Measurements from ENCODE around the gene YES1.
"Not testable (repeated sequence)": the region's sequence is repeated elsewhere in the genome, so short reads cannot be mapped to it uniquely, and the experiment has no call there.

Gene YES1

DNA sequence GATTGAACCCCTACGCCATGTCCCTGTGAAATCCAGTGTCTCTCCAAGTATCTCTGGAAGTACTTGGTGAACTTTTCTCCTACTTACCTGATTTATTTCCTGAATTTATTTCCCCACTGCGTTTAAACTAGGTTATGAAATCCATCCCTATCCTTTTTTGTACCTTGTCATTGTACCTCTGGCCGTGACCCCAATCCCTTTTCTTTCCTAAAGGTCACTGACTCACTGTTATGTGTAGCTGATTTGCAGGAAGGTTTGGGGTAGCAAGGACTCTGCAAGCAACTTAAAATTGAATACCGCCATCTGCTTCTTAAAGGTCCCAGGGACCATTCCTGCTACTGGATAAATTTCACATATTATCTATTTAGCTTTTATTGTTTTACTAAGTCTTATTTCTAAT is 95.0 kb downstream of the YES1 start:
- no peak for DNase-seq

DNA sequence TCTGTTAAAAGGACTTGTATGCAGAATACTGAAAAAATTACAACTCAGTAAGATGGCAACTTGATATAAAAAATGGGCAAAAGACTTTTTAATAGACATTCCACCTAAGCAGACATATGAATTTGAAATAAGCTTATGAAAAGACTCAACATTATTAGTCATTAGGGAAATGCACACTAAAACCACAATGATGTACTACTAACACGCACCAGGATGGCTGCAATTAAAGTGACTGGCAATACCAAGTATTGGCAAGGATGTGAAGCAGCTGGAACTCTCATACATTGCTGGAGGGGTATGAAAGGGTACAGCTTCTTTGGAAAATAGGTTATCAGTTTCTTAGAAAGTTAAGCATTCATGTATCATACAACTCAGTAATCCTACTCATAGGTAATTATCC is 96.4 kb downstream of the YES1 start:
- DNase-seq: no peak

GRCh38 chr18:713135-713490 is 98.9 kb downstream of the YES1 start:
- no peak for DNase-seq

DNA sequence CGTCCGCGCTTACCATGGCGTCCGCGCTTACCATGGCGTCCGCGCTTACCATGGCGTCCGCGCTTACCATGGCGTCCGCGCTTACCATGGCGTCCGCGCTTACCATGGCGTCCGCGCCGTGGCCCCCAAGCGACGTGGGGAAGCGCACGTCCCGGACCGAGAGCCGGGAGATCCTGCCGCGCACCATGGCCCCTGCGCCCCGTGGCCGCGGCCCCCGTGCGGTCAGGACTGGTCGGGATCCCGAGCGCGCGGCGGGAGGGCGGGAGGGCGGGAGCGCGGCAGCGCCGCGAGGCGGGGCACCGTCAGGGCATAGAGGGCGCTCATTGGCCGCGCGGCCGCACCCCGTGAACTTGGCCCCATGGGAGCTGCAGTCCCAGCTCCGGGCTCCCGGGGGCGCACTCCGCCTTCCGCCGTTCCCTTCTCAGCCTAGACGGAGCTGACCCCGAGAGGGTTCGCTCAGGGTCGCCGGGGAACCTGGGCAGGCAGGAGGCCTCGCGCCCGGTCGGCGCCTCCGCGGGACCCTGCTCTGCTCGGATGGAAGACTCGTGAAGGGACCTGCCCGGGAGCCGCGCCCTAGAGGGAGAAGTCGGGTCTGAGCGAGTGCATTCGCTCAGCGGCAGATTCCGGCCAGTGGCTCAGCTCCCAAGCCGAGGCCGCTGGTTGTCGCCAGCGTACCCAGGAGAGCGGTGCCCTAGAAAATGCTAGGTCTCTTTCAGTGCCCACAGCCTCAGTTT is 99.5 kb downstream of the YES1 start, which contains the start of gene ENOSF1:
TSS of gene ENOSF1 (minus strand) at position 230 of the 734 bp plus-strand sequence. CDS start at position 187, 43 bp downstream.
- DNase-seq: no peak

DNA sequence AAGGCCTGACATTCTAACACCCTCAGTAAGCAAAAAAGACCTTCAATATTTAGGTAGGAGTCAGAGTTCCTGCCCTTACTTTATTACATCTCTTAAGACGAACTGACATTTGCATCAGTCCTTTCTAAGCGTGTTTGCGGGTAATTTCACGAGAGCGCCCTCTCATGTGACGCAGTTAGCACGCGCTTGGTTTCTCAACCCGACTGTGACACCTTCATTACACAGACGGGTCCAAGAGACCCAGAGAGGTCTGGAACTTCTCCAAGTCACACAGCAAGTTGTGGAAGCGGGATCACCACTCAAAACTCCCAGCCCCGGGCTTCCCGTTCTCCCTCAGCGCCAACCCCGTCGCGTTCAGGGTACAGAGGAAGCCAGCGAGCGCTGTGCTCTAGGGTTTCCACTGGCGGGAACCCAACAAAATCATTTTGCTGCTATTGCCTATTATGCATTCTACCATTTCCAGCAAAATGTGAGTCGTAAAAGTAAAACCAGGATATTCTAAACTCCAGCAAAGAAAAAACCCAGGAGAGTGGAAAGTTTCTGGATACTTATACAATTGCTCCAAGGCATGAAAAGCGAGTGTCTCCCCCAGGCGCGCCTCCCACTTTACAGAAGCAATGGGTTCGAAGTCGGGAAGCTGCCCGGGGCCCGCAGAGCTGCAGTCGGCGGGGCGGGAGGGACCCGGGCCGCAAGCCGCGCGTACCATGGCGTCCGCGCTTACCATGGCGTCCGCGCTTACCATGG is 100.2 kb downstream of the YES1 start:
- peak; percentile 51 for DNase-seq

DNA sequence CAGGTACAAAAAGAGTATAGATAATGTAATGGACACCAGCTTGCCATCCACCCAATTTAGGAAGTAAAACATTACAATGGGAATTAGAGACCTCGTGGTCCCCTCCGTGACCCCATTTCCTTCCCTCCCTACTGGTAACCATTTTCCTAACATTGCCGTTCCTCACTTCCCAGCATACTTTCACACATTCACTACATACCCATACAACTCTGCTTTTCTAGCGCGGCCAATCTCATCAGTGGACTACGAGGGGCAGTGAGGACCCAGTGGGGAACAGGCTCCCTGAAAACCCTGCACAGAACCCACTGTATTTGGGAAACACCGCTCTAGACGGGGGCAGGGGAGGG is 100.8 kb downstream of the YES1 start:
- no peak for DNase-seq

DNA sequence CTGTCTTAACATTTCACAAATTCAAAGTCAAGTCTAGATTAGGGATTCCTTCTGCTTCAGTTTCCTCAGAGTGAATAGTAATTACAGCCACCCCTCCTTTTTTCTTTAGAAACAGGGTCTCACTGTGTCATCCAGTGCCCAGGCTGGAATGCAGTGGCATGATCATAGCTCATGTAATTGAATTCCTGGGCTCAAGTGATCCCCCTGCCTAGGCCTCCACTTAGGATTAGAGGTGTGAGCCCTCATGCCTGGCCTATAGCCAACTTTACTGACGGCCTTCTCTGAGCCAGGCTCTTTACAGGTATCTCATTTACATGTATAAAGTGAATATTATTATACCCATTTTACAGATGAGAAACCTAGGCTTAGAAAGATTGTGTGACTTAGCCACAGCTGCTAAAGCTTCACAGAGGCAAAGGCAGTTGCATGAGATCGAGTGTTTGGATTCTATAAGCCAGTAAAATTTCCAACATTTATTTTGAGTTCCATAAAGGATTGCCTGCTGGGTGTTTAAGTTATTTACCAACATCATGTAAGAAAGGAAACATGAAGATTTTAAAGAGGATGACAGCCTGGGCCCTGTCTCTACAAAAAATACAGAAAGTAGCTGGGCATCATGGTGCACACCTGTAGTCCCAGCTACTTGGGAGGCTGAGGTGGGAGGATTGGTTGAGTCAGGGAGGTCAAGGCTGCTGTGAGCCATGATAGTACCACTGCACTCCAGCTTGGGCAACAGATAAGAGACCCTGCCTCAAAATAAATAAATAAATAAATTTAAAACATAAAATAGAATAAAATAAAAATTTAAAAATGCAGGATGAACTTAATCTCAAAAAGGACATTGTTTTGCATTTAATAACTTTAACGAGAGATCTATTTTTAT is 101.4 kb downstream of the YES1 start:
- no peak for DNase-seq

GRCh38 chr18:709771-710170 is 102.3 kb downstream of the YES1 start:
- DNase-seq: no peak

GRCh38 chr18:708096-708495 is 103.9 kb downstream of the YES1 start:
- no peak for DNase-seq

GRCh38 chr18:706405-706804 is 105.6 kb downstream of the YES1 start:
- no peak for DNase-seq

GRCh38 chr18:703213-703967 is 108.7 kb downstream of the YES1 start:
- DNase-seq: no peak

DNA sequence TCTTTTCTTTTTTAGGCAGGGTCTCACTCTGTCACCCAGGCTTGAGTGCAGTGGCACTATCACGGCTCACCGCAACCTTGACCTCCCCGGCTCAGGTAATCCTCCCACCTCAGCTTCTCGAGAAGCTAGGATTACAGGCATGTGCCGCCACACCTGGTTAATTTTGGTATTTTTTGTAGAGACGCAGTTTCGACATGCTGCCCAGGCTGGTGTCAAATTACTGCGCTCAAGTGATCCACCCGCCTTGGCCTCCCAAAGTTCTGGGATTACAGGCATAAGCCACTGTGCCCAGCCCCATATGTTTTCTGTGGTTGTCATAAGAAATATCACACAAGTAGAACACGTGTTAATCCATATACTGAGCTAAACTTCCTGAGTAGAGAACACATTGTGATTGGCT is 114.2 kb downstream of the YES1 start:
- DNase-seq: no peak

GRCh38 chr18:697012-697411 is 115.0 kb downstream of the YES1 start:
- no peak for DNase-seq

DNA sequence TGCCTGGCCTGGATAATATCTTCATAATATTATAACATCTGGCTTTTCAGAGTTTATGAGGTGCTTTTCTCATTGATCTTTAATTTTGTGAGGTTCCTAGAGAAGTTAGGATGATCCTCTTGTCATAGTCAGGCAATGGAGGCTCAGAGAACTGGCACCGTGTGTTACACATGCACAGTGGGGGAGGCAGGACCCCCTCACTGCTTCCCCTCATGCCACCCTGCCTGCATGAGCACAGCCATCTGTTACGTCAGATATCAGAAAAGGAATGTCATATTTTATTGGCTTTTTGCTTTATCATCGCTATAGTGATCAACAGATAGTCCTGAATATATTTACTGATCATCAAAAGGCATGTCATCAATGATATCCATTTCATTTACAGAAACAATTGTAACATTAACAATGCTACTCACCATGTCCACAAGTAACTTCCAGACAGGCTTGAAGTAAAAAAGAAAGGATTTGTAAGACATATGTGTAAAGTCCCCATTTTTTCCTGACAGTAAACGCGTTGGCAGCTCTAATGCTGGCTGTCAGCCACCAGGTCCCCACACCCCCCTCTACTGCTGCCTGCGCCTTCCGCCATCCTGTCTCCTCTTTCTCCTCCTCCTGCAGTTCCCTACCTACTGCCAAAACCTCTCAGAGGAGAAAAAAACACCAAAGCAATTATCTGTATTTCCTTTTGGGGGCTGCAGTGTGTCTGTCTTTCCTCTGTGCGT is 118.4 kb downstream of the YES1 start:
- no peak for DNase-seq

GRCh38 chr18:692824-693223 is 119.2 kb downstream of the YES1 start:
- DNase-seq: no peak

GRCh38 chr18:688323-688722 is 123.7 kb downstream of the YES1 start:
- no peak for DNase-seq

GRCh38 chr18:686339-687111 is 125.5 kb downstream of the YES1 start:
- no peak for DNase-seq

DNA sequence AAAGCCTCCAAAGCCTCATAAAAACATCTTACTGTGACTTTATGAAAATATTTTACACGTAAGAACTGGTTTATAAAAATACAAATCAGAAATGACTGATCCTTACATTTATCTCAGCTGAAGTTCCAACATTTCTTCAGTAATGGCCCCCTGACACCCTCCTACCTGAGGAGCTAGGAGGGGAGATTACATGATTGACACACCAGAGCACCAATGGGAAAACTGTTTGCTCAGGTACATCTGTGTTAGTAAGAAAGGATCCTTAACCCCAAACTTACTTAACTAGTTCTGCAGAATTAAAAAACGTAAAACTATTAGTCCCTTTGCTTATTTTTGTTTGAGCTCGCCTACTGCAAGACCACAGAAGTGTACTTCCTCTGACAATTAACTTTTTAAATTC is 126.6 kb downstream of the YES1 start:
- no peak for DNase-seq

- no peak for DNase-seq
Measured at GRCh38 chr18:683531-683930, 128.5 kb downstream of the YES1 start.

GRCh38 chr18:682833-683232 is 129.2 kb downstream of the YES1 start:
- no peak for DNase-seq

GRCh38 chr18:682416-682815 is 129.6 kb downstream of the YES1 start:
- not testable (repeated sequence) for DNase-seq
